ENCODE measurements around the gene FXN. TPM values are rescaled to one million over a fixed set of nuclear protein-coding genes. Genes with fewer than 3 reads are reported as not detected.

The FXN gene
- total and polyA plus RNA-seq, 11 donors: 14.8 to 40.2 (median 24.1) TPM

DNA sequence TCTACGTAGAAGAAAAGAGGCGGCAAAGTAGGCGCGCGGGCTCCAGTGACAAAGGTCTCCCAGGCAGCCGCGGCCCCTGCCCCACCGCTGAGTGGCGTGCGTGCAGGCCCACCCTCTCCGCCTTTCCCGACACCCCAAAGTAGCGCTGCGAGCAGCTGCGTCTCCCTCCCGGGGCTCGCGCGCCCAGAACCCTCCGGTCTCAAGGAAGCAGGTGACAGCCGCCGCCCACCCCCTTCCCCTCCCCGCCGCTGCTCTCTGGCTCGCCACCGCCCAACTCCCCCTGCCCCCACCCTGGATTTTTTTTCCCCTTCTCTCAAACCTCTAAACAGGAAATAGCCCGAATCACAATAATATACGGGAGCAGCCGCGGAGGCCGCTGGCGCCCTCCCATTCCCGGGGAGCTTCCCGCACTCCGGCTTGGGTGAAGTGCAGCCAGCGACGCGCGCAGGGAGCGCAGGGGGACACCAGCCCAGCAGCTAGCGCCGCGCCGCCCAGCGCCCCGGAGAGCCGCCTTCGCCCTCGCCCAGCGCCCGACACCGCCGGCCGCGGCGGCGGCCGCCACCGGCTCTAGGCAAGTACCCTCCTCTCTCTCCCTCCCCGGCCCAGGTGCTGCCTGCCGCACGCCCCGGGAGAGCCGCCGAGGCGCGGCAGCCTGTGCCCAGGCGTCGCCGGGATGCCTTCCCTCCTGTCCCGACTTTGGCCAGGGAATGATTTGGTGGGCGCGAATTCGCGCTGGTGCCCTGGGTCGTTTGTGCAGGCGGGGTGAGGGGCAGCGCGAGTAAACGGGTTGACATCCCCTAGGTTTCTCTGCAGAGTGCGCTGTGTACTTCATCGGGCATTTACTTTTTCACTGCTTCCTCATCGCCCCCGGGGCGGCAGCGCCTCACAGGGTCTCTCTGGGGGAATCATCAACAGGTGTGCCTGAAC is 85.9 kb downstream of the FXN start:
- H3K9me3 ChIP-seq: no peaks in the 10 kb centered on the region
- WGBS, 4 donors: 0 to 1% (median 1%) methylated on average over 47 to 86 of the region's 86 CpGs
- peaks cover 0 to 17% (median 9%) of the 10 kb centered on the region in 12 donors for H3K4me1 ChIP-seq
- DNase-seq (peak; percentile 52 to 75 (median 59)), ATAC-seq (peak; percentile 55 to 78 (median 72))
- no peaks in the 10 kb centered on the region for H3K27me3 ChIP-seq
- peak overlapping the region; percentile 70 to 96 (median 90) for H3K27ac ChIP-seq
- H3K36me3 ChIP-seq: no peaks in the 10 kb centered on the region
- intact Hi-C loops (cut with DNase I): loop anchor here in 7 of 10 donors (1.0 to 5.0 kb wide), 7 partner anchors 43 to 72 kb away; partner anchors contain the start of gene TJP2 (in 1 of the 7)
- H3K4me3 ChIP-seq: peak overlapping the region; percentile 63 to 87 (median 81)
- no peak for TF ChIP-seq POLR2A (IDR thresholded peaks at IDR 0.05)
- TF ChIP-seq, protein P1, sequence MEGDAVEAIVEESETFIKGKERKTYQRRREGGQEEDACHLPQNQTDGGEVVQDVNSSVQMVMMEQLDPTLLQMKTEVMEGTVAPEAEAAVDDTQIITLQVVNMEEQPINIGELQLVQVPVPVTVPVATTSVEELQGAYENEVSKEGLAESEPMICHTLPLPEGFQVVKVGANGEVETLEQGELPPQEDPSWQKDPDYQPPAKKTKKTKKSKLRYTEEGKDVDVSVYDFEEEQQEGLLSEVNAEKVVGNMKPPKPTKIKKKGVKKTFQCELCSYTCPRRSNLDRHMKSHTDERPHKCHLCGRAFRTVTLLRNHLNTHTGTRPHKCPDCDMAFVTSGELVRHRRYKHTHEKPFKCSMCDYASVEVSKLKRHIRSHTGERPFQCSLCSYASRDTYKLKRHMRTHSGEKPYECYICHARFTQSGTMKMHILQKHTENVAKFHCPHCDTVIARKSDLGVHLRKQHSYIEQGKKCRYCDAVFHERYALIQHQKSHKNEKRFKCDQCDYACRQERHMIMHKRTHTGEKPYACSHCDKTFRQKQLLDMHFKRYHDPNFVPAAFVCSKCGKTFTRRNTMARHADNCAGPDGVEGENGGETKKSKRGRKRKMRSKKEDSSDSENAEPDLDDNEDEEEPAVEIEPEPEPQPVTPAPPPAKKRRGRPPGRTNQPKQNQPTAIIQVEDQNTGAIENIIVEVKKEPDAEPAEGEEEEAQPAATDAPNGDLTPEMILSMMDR (IDR thresholded peaks at IDR 0.05): peak in 3 of 12 donors; percentile 1 to 32 (median 21)

DNA sequence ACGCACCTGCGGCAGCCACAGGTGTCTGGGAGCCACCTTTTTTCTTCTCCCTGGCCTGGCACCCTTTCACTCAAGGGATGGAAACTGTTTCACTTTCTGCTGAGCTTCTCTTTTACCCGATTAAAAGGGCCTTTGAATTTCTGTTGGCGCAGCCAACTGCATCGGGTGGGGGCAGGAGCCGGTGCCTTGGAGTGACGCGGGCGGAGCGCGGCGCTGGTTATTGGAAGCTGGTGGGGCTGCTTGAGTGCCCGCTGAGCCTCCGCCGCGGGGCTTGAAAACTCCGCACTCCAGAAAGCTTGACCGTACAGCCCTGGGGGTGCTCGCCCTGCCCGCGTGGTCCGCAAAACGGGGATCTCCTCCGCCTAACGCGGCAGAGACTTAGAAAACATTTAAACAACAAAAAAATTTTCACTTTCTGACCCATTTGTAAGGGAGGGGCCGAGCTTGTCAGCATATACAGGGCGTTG is 86.6 kb downstream of the FXN start:
- peak; percentile 70 to 84 (median 78) for DNase-seq
- 0 to 1% (median 1%) methylated on average over 27 to 28 of the region's 28 CpGs for WGBS, 4 donors
- Histone ChIP-seq H3K27ac (peak overlapping the region; percentile 70 to 96 (median 90)), H3K36me3 (no peaks in the 10 kb centered on the region), H3K9me3 (no peaks in the 10 kb centered on the region), H3K4me1 (peaks cover 0 to 17% (median 9%) of the 10 kb centered on the region in 12 donors), H3K4me3 (peak overlapping the region; percentile 63 to 87 (median 81)), H3K27me3 (no peaks in the 10 kb centered on the region)
- ATAC-seq: peak; percentile 82 to 89 (median 84)
- TF ChIP-seq, protein P1 (IDR thresholded peaks at IDR 0.05): no peak
- TF ChIP-seq POLR2A (IDR thresholded peaks at IDR 0.05): no peak
- intact Hi-C loops (cut with DNase I): loop anchor here in 7 of 10 donors (5.0 kb wide), 5 partner anchors 45 to 70 kb away; partner anchors contain the start of gene TJP2 (in 1 of the 7)

GRCh38 chr9:69122549-69123141 is 87.1 kb downstream of the FXN start:
- DNase-seq: no peak
- TF ChIP-seq, protein P1 (IDR thresholded peaks at IDR 0.05): no peak
- TF ChIP-seq POLR2A (IDR thresholded peaks at IDR 0.05): no peak
- Histone ChIP-seq H3K27me3 (no peaks in the 10 kb centered on the region), H3K27ac (peak overlapping the region; percentile 70 to 96 (median 90)), H3K4me3 (peak overlapping the region; percentile 63 to 87 (median 81)), H3K36me3 (no peaks in the 10 kb centered on the region), H3K4me1 (peaks cover 0 to 17% (median 9%) of the 10 kb centered on the region in 12 donors), H3K9me3 (no peaks in the 10 kb centered on the region)
- intact Hi-C loops (cut with DNase I): loop anchor here in 7 of 10 donors (5.0 kb wide), 5 partner anchors 45 to 70 kb away; partner anchors contain the start of gene TJP2 (in 1 of the 7)
- peak in 2 of 4 donors; percentile 4 for ATAC-seq
- WGBS, 4 donors: 12 to 31% (median 26%) methylated on average over 15 to 16 of the region's 16 CpGs
